CD14-positive monocyte (primary cell): ENCODE measurements around the gene MRPS34. TPM values are rescaled to one million over a fixed set of nuclear protein-coding genes. Genes with fewer than 3 reads are reported as not detected.

Experiments
- DNase-seq, 3 donors: peaks; one replicate each; pipeline ENCODE4 v3.0.0-alpha.2; 2011 to 2022
- H2AFZ ChIP-seq: 2 replicates; pipeline ENCODE4 v1.6.0; 2012; ENCODE audit warnings: mild to moderate bottlenecking, low read depth, low read length, inconsistent platforms; ENCODE audit not compliant: insufficient read depth, poor library complexity, severe bottlenecking
- H3K27ac ChIP-seq, 2 donors: 1 replicate in 1 of 2; 2 replicates in 1 of 2; pipeline ENCODE4 v1.5.1; 2012 to 2013; ENCODE audit warnings: low read length in 2 of 2, control low read depth in 1 of 2, inconsistent platforms in 1 of 2, low read depth in 1 of 2, mild to moderate bottlenecking in 1 of 2
- H3K27me3 ChIP-seq, 2 donors: one replicate each; pipeline versions ENCODE4 v1.6.0 to v1.6.1; 2011 to 2013; ENCODE audit warnings: low read length in 2 of 2; ENCODE audit not compliant: control insufficient read depth in 2 of 2, insufficient read depth in 2 of 2
- H3K36me3 ChIP-seq, 2 donors: replicated peaks in 1 of 2; 1 replicate in 1 of 2; 2 replicates in 1 of 2; pipeline versions ENCODE4 v1.5.1 to v1.6.1; 2012 to 2013; ENCODE audit warnings: low read length in 2 of 2, control low read depth in 1 of 2, inconsistent platforms in 1 of 2, mild to moderate bottlenecking in 1 of 2; ENCODE audit not compliant: insufficient read depth in 2 of 2, control insufficient read depth in 1 of 2
- H3K4me1 ChIP-seq, 2 donors: 1 replicate in 1 of 2; 2 replicates in 1 of 2; pipeline versions ENCODE4 v1.5.1 to v1.6.1; 2012 to 2013; ENCODE audit warnings: low read length in 2 of 2, control low read depth in 1 of 2, inconsistent platforms in 1 of 2, mild to moderate bottlenecking in 1 of 2, moderate library complexity in 1 of 2; ENCODE audit not compliant: insufficient read depth in 2 of 2, control insufficient read depth in 1 of 2
- H3K4me2 ChIP-seq: replicated peaks from 2 replicates; pipeline ENCODE3; 2012; ENCODE audit warnings: low read length, moderate library complexity, mild to moderate bottlenecking; ENCODE audit not compliant: poor library complexity, severe bottlenecking; ENCODE audit errors: extremely low read depth
- H3K4me3 ChIP-seq, 3 experiments: fragments of 200-600 bp in 1 of 3; sonication (generic) in 1 of 3; replicated peaks in 1 of 3; 1 replicate in 2 of 3; 2 replicates in 1 of 3; pipeline ENCODE4 v1.5.1; 2011 to 2013; ENCODE audit warnings: low read length in 3 of 3, mild to moderate bottlenecking in 3 of 3, control low read depth in 2 of 3, low read depth in 2 of 3, inconsistent platforms in 1 of 3, moderate library complexity in 1 of 3
- H3K79me2 ChIP-seq: 2 replicates; pipeline ENCODE4 v1.6.0; 2012; ENCODE audit warnings: mild to moderate bottlenecking, control low read depth, inconsistent platforms, low read length, moderate library complexity; ENCODE audit not compliant: insufficient read depth
- H3K9ac ChIP-seq: 2 replicates; pipeline ENCODE4 v1.6.0; 2017; ENCODE audit warnings: low read length, mild to moderate bottlenecking; ENCODE audit not compliant: insufficient read depth, poor library complexity, severe bottlenecking
- H3K9me3 ChIP-seq, 2 donors: replicated peaks in 1 of 2; 1 replicate in 1 of 2; 2 replicates in 1 of 2; pipeline versions ENCODE4 v1.5.1 to v1.6.1; 2012 to 2013; ENCODE audit warnings: low read length in 2 of 2, control low read depth in 1 of 2; ENCODE audit not compliant: control insufficient read depth in 1 of 2, insufficient read depth in 1 of 2
- H4K20me1 ChIP-seq: 2 replicates; pipeline ENCODE4 v1.6.0; 2012; ENCODE audit warnings: mild to moderate bottlenecking, low read length, control low read depth, moderate library complexity; ENCODE audit not compliant: insufficient read depth
- H3K27ac Mint-ChIP-seq, 7 donors: one replicate each; pipeline ENCODE4 v1.8.0; 2020; ENCODE audit warnings: mild to moderate bottlenecking in 7 of 7, mixed read lengths in 7 of 7, moderate library complexity in 6 of 7, inconsistent platforms in 2 of 7
- H3K27me3 Mint-ChIP-seq, 3 donors: one replicate each; pipeline ENCODE4 v1.8.0; 2021 to 2022; ENCODE audit warnings: low read depth in 3 of 3, mild to moderate bottlenecking in 3 of 3, mixed read lengths in 3 of 3, moderate library complexity in 3 of 3, inconsistent platforms in 1 of 3
- H3K36me3 Mint-ChIP-seq, 2 donors: one replicate each; pipeline ENCODE4 v1.8.0; 2020; ENCODE audit warnings: mixed read lengths in 2 of 2, inconsistent platforms in 1 of 2, mild to moderate bottlenecking in 1 of 2
- H3K4me1 Mint-ChIP-seq: one replicate; pipeline ENCODE4 v1.8.0; 2020; ENCODE audit warnings: mild to moderate bottlenecking, mixed read lengths
- H3K4me3 Mint-ChIP-seq, 2 donors: one replicate each; pipeline ENCODE4 v1.8.0; 2020; ENCODE audit warnings: mild to moderate bottlenecking in 2 of 2, mixed read lengths in 2 of 2, moderate library complexity in 1 of 2
- H3K9me3 Mint-ChIP-seq, 7 donors: one replicate each; pipeline ENCODE4 v1.8.0; 2020 to 2022; ENCODE audit warnings: mixed read lengths in 7 of 7, mild to moderate bottlenecking in 6 of 7, moderate library complexity in 6 of 7, inconsistent platforms in 2 of 7
- CTCF ChIP-seq: fragments of 200-600 bp; IDR thresholded peaks from one replicate; pipeline ENCODE4 v1.8.0; 2022; ENCODE audit warnings: antibody characterized with exemption, mild to moderate bottlenecking
- WGBS: methylation state at CpG from one replicate; pipeline ENCODE4 v1.1.5; 2013; ENCODE audit warnings: missing lambda C conversion rate; ENCODE audit not compliant: insufficient coverage; 5-methylcytosine and 5-hydroxymethylcytosine counted together
- intact Hi-C, 2 donors: fragments of 100-400 bp; cut with micrococcal nuclease; formaldehyde crosslinking; loops; one replicate each; pipeline versions ENCODE4 v1.15.0 to v1.15.1; 2023
- polyA plus RNA-seq, 3 donors: library from polyadenylated mRNA; depleted of rRNA in 1 of 3; unstranded in 2 of 3; stranded (reverse) in 1 of 3; fragments of 300-500 nt in 2 of 3; fragments of >200 nt in 1 of 3; fragmentation: Illumina TruSeq in 2 of 3; gene quantifications; 1 replicate in 2 of 3; 2 replicates in 1 of 3; pipeline ENCODE4 v1.2.3, GENCODE V29; 2012 to 2021

The MRPS34 gene
- polyA plus RNA-seq, 3 donors: 34.5 to 137 (median 109) TPM

- intact Hi-C loops: no loop called here
- no peaks in the 10 kb centered on the region for H3K4me1 ChIP-seq
- peaks cover 15% of the 10 kb centered on the region for H4K20me1 ChIP-seq
- Mint-ChIP-seq H3K36me3 (peaks cover 45 to 85% of the 10 kb centered on the region in 2 donors), H3K4me3 (no peak overlapping the region), H3K27ac (no peak overlapping the region), H3K4me1 (no peaks in the 10 kb centered on the region), H3K9me3 (peaks cover 0 to 2% (median 0%) of the 10 kb centered on the region in 7 donors), H3K27me3 (peaks cover 0 to 3% (median 2%) of the 10 kb centered on the region in 3 donors)
- H3K9me3 ChIP-seq: no peaks in the 10 kb centered on the region
- H2AFZ ChIP-seq: no peak overlapping the region
- no peaks in the 10 kb centered on the region for H3K27me3 ChIP-seq
- DNase-seq: no peak
- H3K4me3 ChIP-seq: no peak overlapping the region
- H3K27ac ChIP-seq: no peak overlapping the region
- H3K79me2 ChIP-seq: no peaks in the 10 kb centered on the region
- H3K36me3 ChIP-seq: peaks cover 63 to 84% of the 10 kb centered on the region in 2 donors
- H3K9ac ChIP-seq: no peak overlapping the region
- 95% methylated on average over 13 of the region's 18 CpGs for WGBS
- no peak for TF ChIP-seq CTCF
- no peak overlapping the region for H3K4me2 ChIP-seq
These were observed 14.0 kb downstream of the MRPS34 start for GRCh38 chr16:1758923-1759322.

GRCh38 chr16:1757714-1758461 lies 15.0 kb downstream of the MRPS34 start:
- Mint-ChIP-seq H3K9me3 (peaks cover 0 to 2% (median 0%) of the 10 kb centered on the region in 7 donors), H3K36me3 (peaks cover 46 to 87% of the 10 kb centered on the region in 2 donors), H3K4me1 (no peaks in the 10 kb centered on the region), H3K4me3 (no peak overlapping the region), H3K27ac (peak overlapping the region in 1 of 7 donors; percentile 53), H3K27me3 (peaks cover 0 to 3% (median 2%) of the 10 kb centered on the region in 3 donors)
- H4K20me1 ChIP-seq: peaks cover 10% of the 10 kb centered on the region
- TF ChIP-seq CTCF: no peak
- no peak overlapping the region for H3K9ac ChIP-seq
- H3K4me1 ChIP-seq: no peaks in the 10 kb centered on the region
- H3K4me2 ChIP-seq: no peak overlapping the region
- no peak overlapping the region for H3K27ac ChIP-seq
- no peak for DNase-seq
- peaks cover 58 to 83% of the 10 kb centered on the region in 2 donors for H3K36me3 ChIP-seq
- H3K79me2 ChIP-seq: no peaks in the 10 kb centered on the region
- no peaks in the 10 kb centered on the region for H3K9me3 ChIP-seq
- WGBS: 98% methylated on average over 28 of the region's 37 CpGs
- H2AFZ ChIP-seq: no peak overlapping the region
- no peaks in the 10 kb centered on the region for H3K27me3 ChIP-seq
- intact Hi-C loops: no loop called here
- no peak overlapping the region for H3K4me3 ChIP-seq
